ENCODE results near the gene FOXC2.

The FOXC2 gene

DNA sequence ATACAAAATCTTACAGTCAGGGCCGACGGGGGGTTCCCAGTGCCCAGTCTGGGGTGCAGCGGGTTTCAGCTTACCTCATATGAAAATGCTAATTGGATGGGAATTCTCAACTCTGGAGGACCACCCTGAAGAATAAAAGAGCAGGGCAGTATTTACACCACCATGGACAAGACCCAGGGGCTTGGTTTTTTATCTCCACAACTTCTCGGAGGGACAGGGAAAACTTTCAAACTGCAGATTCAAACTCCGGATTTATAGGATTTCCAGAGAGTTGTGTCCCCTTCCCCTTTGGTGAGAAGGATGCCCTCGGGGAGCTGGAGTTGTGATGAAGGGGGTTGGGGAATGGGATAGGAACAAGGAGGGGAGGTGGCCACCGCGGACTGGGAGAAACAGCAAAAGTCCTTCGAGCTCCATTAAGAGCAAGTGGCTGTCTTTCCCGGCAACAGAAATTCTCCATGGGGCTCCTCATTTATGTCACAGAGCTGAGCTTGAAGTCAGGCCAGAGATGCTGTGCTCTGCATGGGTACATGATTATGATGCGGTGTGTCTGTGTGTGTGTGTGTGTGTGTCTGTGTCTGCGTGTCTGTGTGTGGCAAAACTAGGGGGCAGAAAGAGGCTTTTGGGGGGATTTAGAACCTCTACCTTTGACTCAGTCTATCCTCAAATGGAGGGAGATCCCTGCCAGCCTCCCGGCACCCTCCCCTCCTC, 27.4 kb downstream of the FOXC2 start:
- no peak for DNase-seq

DNA sequence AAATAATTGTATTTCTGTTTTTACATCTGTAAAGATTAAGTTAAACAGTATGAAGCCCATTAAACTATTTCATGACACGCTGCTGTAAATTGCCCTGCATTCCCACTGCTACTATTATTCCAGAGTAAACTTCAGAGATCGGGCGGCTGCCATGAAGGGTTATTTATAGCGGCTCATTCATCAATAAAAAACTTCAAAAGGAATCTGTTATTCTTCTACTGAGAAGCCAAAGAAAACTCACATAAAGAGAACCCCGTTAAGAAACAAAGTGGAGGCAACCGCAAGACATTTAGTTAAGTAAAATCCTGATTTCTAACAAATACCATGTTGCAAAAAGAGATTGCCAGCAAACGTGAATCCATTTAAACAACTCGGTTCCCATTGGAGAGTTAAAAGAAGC, 28.1 kb downstream of the FOXC2 start:
- no peak for DNase-seq

DNA sequence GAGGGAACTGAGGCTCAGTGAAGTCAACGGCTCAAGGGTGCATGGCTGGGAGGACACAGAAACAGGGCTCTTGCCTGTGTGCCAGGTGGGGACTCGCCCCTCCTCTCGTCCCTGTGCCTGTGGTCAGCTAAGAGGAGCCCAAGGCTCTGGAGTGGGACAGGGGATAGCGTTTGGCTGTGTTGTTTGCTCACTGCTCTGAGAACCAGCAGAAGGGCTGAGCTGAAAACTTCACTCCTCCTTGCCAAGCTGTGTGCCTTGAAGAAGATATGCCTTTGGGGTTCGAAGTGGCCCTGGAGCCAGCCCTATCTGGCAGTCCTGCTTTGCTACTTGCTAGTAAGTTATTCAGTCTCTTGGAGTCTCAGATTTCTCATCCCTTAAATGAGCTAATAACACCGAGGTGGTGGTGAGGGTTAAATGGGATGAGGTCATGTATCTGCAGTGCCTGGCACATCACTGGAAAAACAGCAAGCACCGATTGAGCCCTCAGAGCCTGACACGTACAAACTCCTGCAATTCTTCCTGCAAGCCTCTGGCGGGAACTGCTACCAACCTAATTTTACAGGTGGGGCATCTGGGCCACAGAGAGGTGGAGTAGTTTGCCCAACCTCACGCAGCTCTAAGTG, 29.5 kb downstream of the FOXC2 start:
- DNase-seq = no peak

DNA sequence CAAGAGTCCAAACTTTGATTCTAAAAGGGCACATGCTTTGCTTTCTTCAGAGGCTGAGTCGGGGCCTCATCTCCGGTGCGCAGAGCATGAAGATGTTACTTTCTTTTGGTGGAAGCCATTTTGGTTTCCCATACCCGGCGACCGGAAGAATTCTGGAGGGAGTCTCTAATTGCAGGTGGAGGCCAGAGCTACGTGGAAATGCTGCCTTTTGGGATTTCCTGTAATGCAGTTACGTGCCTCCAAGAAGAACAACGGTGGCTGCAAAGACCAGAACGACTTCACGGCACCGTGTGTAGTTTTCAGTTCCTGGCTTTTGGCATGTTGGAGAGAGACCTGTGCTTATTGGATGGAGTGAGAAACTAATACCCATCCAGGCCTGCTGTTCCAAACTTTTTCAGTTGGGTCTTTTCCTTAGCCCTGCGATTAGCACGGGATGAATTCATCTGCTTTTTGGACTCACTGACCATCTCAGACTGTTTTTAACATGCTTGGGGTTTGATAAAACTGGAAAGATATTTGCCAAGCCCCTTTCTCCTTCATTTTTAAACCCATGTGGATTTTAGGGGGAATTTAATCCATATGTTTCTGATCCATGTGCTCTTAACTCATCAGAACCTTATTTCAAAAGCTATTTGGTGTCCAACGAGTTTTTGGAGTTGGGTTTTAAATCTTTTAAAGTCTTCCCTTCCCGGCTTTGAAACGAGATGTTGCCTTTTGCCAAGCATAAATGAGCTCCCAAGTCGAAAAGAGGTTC, 30.7 kb downstream of the FOXC2 start:
- no peak for DNase-seq

DNA sequence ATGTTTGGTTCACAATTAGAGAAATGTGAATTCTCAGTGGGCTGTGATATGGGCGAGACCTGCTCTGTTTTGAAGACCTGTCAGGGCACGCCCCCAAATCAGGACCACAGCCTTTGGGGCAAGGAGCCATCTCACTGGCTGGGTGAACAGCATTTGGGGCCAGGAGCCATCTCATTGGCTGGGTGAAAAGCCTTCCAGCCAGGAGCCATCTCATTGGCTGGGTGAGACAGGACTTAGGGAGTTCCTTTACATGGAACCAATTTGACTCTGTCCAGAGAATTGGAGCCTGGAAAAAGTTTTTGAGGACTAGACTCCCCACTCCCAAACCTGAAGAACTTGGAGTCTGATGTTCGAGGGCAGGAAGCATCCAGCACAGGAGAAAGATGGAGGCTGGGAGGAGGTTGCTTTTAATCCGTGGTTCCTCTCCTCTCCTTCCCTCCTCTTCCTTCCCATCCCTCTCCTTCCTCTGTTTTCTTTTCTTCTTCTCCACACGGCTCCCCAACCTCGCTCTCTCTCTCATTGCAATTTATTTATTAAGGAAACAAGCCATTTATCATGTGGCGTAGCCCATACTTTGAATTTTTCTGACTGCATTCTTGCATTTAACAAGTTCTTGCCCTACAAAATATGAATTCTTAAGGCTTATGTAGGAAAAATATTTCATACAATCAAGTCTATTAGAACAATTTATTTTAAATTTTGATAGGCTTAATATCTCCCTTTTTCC, 31.4 kb downstream of the FOXC2 start:
- no peak for DNase-seq

DNA sequence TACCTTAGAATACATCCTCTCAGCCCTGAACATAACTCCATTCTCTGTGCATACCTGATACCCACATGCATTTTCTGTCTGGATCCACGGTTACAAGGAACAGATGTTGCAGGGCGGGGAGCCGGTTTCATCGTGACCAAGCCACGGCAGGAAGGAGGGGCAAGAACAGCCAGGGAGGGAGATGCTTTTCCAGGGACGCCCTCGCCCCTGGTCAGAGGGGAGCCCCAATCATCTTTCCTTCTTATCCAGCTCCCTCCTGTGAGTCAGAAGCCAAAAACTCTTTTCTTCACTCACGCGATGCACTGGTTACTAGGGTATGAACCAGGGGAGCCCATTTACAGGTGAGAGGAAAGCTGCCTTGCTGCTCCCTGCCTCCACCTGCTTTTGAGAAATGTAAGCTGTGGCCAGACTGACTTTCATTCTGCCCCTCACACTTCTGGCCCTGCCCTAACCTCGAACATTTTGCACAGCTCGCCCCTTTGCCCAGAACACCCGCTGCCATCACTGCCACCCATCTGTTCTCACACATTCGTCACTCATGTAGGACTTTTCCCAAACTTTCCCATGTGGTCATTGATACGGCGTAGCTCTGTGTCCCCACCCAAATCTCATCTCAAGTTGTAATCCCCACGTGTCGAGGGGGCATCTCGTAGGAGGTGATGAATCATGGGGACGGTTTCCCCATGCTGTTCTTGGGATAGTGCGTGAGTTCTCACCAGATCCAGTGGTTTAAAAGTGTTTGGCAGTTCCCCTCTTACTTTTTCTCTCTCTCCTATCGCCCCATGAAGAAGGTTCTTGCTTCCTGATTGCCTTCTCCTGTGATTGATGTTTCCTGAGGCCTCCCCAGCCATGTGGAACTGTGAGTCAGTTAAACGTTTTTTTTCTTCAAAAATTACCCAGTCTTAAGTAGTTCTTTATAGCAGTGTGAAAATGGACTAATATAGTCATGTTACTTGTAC, 32.3 kb downstream of the FOXC2 start:
- no peak for DNase-seq

DNA sequence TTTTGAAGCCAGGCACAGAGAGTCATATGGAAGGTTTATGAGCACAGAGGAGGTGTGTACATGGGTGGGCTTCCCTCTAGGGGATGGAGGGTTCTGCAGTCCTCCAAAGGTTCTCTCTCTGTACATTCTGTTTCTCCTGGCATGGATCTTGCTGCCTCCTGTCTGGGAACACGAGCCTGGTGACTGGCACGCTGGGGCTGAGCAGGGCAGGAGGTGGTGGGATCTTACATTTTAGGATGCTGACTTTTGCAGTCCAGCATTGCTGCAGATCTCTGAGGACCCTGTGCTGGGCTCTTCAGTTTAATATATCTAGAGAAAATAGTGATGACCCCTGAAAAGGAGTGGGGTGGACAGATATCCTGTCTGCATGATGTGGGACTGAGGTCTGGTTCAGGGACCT, 34.7 kb downstream of the FOXC2 start:
- DNase-seq = no peak

DNA sequence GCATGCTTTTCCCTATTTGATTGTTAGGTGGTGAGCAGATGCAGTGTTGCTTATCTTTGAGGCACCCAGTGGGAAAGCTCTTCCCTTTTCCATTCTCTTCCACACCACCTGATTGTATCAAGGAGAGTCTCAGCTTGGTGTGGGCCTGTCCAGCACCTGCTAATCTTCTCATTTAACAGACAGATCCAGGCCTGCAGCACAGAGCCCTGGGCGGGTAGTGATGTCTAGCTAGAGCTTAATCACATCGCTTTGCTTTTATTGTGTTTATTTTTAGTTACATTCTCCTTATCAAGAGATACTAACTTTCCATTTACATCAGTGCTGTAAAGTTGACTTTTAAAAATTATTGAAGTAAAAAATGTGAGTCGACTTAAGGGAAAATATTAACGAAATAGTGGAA, 35.9 kb downstream of the FOXC2 start:
- no peak for DNase-seq

DNA sequence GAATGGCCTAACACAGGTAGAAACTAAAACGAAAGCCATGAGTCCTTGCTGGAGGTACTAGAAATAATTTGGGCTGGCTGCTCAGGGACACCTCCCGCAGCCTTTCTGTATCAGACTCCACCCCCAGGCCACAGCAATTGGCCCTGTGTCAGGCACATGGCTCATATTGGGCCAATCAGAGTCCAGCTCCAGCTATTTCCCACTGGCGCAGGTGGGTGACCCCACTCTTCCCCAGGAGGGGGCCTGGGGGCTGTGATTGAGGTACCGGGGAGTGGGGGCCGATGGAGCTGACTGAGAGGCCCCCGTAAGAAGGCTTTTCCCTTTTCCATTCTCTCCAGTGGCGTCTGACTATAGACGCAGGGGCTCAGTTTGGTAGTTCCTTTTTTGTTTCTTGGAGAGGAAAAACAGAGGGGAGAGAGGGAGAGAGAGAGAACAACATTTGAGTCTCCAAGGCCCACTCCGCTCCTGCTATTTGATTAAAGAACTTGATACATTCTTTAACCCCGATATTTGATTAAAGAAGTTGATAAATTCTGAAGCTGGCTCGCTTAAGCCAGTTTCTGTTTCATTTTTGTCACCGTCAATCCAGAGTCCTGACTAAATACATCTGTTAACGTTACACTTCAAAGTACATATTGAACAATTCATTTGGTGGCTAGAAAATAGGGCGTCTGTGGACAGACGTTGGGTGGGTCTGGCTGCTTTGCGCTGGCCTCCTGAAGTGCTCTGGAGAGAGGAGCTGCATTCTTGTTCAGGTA, 38.0 kb downstream of the FOXC2 start:
- DNase-seq = no peak

DNA sequence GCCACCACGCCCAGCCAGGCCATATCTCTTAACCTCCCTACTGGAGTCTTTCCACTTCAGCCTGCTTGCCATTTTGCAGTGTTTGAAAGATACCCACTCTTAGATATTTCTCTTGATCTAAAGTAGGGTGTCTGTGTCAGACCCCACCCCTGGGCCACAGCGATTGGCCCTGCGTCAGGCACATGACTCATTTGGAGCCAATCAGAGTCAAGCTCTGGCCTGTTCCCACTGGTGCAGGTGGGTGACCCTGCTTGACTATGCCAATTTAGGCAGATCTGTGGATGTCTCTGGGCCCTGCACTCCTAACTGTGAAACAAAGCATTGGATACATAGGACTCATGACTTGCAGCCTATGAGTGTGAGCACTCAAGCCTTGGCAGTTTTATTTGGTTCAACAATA, 39.3 kb downstream of the FOXC2 start:
- no peak for DNase-seq

DNA sequence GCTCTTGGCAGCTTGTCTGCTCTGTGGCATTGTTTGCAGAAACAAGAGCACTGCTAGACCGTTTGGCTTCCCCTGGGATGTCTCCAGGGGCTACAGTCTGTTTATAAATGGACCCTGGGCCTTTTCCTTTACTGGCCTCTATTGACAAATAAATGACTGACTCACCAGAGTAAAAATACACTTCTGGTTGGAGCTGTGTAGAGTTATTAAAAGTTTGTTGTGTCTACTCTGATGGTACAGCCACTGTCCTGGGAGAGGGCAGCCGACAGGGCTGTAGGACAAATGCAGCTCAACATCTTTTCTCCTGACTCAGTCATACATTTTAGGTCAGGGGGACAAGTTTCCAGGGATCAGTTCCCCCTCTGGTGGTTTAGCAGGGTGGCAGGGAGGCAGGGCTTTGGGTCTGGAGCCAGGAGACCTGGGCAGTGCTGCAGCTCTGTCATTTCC, 41.7 kb downstream of the FOXC2 start:
- no peak for DNase-seq

DNA sequence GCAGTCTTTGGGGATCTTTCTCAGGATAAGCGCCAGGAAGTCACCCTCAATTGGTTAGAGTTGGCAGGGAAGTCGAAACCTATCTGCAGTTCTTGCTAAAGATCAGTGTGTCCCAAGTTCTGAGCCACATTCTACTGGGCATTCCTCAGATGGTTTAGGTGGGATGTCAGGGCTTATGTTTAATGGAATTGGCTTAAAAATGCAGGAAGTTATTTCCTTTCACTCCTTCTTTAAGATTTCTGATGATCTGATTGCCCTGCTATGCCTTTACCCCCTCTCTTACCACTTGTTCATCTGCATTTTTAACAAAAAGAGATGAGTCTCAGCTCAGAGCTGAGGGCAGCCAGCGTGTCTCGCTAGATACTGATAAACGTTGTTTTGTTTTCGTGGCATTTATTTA, 42.5 kb downstream of the FOXC2 start:
- DNase-seq = no peak

DNA sequence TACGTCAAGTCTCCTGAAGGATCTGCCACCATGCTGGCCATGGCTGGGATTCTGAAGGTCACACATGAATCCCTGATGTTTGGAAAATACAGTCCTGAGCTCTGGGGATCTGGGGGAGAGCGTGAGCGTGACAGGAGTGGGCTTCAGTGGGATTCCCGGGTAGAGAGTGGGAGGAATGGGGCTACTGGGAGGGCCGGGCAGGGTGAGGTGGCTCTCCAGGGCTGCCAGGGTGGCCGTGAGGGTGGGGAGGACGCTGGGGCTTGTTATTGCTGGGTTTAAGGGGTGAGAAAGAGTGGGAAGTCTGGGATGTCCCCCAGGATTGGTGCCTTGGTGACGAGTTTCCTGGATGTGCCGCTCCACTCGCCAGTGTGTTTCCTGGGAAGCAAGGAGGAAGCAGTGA, 43.0 kb downstream of the FOXC2 start:
- no peak for DNase-seq

DNA sequence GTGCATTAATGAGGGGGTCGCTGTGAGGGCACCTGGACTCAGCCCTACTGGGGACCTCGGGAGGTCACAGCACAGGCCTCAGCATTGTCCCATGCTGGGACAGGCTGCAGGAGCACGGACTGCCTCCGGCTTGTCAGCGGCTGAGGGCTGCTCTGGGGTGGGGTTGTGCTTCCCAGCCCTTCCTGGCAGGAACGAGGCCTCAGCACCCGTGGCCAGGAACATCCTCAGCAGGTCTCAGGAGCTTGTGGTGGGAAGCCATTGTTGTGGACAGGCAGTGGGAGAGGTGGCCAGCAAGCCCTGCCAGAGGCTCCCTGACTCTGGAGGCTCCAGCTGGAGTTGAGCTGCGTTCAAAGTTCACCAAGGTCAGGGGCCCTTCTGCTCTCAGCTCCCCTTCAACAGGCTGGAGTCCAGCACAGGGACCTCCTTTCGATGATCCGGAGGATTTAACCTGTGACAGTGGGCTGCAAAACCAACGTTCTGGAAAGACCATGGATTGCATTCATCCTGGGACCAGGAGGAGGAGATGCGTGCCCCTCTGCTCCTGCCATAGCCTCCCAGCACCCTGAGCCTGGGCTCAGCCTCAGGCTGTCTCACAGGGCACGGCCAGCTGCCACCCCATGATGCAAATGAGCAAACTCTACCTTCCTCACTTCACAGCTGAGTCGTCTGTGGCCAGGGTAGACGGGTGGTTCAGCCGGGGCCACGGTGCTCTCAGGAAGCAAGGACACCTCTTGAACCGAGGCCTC, 44.3 kb downstream of the FOXC2 start:
- no peak for DNase-seq

DNA sequence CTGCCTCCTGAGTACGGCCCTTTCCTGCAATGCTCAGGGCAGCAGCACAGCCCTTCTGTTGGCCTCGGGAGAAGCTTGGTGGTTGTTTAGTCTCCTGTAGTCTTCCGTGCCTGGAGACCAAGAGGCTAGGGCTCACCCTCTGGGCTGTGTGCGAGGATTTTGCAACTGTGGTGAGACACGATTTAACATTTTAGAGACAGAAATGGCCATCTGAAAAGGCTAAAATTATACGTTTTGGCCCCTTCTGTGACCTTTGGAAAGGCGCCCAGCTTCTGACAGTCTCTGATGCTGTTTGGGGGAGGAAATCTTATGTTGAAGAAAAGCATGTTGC, 44.9 kb downstream of the FOXC2 start:
- no peak for DNase-seq

DNA sequence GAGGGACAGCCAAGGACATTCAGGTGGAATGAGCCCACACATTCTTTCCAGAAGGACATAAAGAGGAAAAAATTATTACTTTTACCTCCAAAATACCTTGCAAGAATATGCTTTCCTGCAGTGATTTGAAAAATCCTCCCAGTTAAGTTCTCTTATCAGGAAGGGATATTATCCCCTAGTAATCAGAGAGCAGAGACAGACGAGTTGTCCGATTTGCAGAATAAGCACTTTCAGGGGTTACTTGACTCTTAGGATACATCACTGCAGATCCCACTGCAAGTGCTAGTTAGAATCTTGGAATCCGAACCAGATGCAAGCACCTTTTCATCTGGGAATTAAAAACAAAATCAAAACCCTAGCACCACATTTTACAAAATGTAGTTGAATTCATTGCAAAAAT, 45.3 kb downstream of the FOXC2 start:
- DNase-seq = no peak

DNA sequence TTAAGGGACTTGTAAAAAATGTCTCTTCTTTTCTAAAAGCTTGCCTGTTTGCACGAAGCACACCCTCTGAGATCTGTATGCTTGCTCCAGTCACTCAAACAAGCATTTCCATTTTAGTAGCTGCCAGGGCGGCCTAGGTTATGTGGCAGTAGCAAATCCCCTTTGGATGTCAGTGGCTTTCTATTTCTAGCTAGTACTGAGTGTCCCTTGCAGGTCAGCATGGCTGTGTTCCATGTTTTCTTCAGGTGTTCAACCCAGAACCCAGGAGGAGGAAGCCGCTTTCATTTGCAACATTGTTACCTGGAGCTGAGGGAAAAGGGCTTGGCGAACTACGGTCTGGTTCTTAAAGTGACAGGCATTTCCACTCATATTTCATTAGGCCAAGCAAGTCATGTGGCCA, 48.1 kb downstream of the FOXC2 start:
- no peak for DNase-seq

DNA sequence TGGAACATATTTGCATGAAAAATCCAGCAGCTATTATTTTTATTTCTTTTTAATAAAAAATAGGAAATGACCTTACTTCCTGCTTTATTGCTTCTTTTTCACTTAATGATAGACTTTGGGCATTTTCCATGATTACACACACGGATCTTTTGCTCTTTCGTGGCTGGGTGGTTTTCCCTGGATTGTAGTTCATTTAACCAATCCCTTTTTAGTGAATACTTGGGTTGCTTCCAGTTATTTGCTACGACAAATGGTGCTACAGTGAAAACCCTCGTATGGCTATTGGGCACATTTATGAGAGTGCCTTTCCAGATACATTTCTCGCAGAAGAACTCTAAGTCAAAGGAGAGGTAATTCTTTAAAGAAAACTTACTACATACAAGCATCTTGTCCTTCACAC, 50.3 kb downstream of the FOXC2 start:
- no peak for DNase-seq

DNA sequence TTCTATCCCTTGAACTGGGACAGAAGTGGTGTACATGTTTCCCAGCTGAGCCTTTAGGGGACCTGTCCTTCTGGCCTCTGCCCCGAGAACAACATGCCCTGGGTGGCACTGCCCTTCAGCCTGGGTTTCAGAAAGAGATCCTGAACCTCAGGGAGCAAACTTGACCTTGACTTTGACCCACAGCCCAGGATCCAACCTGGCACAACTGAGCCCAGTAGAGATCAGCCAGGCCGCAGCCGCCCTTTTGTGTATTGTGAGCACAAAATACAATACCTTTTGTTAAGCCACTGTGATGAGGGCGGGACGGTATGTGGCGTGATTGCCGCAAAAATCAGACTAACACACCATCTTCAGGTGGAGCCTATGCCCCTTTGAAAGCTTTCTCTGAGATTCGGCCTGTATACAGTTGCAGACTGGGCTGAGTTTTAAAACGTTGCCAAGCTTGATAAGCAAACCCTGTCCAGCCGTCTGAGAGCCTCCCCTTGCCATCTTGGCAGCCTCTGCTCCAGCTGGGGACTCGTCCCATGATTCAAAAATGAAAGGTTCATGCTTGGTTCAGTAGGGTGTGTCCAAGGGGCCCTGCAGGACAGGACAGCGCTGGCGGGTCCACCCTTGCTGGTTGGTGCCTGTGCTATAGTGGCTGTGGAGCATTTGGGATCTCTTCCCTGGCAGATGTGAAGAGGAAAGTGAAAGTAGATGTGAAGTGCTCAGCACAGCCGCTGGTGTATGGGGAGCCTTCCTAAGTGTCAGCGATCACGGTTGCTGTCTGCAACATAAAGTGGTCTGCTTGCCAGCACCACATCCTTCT, 52.0 kb downstream of the FOXC2 start:
- no peak for DNase-seq

Measured in NCI-H510A (cell line).